Mesodermal cell (in vitro differentiated cells): ENCODE data around the gene TP73.

Experiments used
- H3K27ac ChIP-seq: 2 replicates; pipeline ENCODE4 v1.7.0; 2013; ENCODE audit warnings: mild to moderate bottlenecking, low read depth, low read length, moderate library complexity; ENCODE audit not compliant: severe bottlenecking
- H3K36me3 ChIP-seq: 2 replicates; pipeline ENCODE4 v1.7.1; 2013; ENCODE audit warnings: mild to moderate bottlenecking, low read length, moderate library complexity; ENCODE audit not compliant: control insufficient read depth, insufficient read depth
- H3K4me1 ChIP-seq: one replicate; pipeline ENCODE4 v1.7.1; 2013; ENCODE audit warnings: mild to moderate bottlenecking, low read length; ENCODE audit not compliant: insufficient read depth, control insufficient read depth, poor library complexity, severe bottlenecking
- H3K4me3 ChIP-seq: 2 replicates; pipeline ENCODE4 v1.7.0; 2013; ENCODE audit warnings: low read length, control low read depth, mild to moderate bottlenecking; ENCODE audit not compliant: insufficient read depth, poor library complexity, severe bottlenecking; ENCODE audit errors: extremely low read depth
- H3K9me3 ChIP-seq: 2 replicates; pipeline ENCODE4 v1.7.1; 2013; ENCODE audit warnings: mild to moderate bottlenecking, low read length, moderate library complexity; ENCODE audit not compliant: control insufficient read depth
- WGBS, 2 experiments: methylation state at CpG; one replicate each; pipeline ENCODE4 v1.1.5; 2013; ENCODE audit warnings: missing lambda C conversion rate in 2 of 2; ENCODE audit not compliant: insufficient coverage in 2 of 2; 5-methylcytosine and 5-hydroxymethylcytosine counted together

Gene TP73

DNA sequence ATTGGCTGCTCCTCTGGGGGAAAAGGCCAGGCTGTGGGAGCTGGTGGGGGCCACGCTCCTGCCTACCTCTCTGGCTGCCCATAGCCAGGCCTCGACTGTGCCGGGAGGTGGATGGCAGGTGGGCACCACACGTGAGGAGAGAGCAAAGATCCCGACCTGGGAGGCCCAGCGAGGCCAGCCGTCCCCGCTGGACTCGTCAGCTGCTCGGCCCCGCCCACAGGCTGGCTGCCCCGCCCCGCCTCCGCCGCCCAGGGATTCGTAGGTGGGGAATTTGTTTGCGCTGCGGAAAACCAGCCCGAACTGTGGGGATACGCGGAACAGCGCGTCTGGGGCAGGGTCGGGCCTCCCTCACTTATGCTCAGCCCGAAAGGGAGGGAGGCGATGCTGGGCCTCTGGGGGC is 31.7 kb downstream of the TP73 start:
- Histone ChIP-seq H3K4me3 (no peak overlapping the region), H3K27ac (no peak overlapping the region), H3K9me3 (no peaks in the 10 kb centered on the region), H3K4me1 (peaks cover 12% of the 10 kb centered on the region), H3K36me3 (no peaks in the 10 kb centered on the region)
- whole genome bisulfite sequencing, 2 experiments: 9 to 21% methylated on average over 5 to 20 of the region's 26 CpGs

GRCh38 chr1:3685222-3685621 is 32.9 kb downstream of the TP73 start:
- 87 to 94% methylated on average over 14 of the region's 14 CpGs for WGBS, 2 experiments

GRCh38 chr1:3685906-3686305 is 33.6 kb downstream of the TP73 start:
- H3K9me3 ChIP-seq: no peaks in the 10 kb centered on the region
- 88 to 90% methylated on average over 19 of the region's 19 CpGs for WGBS, 2 experiments

More at GRCh38 chr1:3685222-3685621, 32.9 kb downstream of the TP73 start:
- Histone ChIP-seq H3K36me3 (no peaks in the 10 kb centered on the region), H3K4me1 (peaks cover 15% of the 10 kb centered on the region), H3K4me3 (no peak overlapping the region), H3K27ac (no peak overlapping the region), H3K9me3 (no peaks in the 10 kb centered on the region)

GRCh38 chr1:3687504-3687903 is 35.2 kb downstream of the TP73 start:
- Histone ChIP-seq H3K4me1 (peaks cover 15% of the 10 kb centered on the region), H3K9me3 (no peaks in the 10 kb centered on the region), H3K36me3 (no peaks in the 10 kb centered on the region), H3K27ac (no peak overlapping the region), H3K4me3 (no peak overlapping the region)
- WGBS, 2 experiments: 89 to 96% methylated on average over 4 to 9 of the region's 12 CpGs

More at GRCh38 chr1:3685906-3686305, 33.6 kb downstream of the TP73 start:
- no peaks in the 10 kb centered on the region for H3K36me3 ChIP-seq
- H3K4me3 ChIP-seq: no peak overlapping the region
- H3K4me1 ChIP-seq: peaks cover 15% of the 10 kb centered on the region
- H3K27ac ChIP-seq: no peak overlapping the region

GRCh38 chr1:3688356-3689137 is 36.2 kb downstream of the TP73 start:
- WGBS, 2 experiments: 50 to 61% methylated on average over 20 to 28 of the region's 29 CpGs
- Histone ChIP-seq H3K4me3 (no peak overlapping the region), H3K4me1 (peaks cover 15% of the 10 kb centered on the region), H3K36me3 (no peaks in the 10 kb centered on the region), H3K9me3 (no peaks in the 10 kb centered on the region), H3K27ac (no peak overlapping the region)

GRCh38 chr1:3689138-3689750 is 36.9 kb downstream of the TP73 start:
- Histone ChIP-seq H3K9me3 (no peaks in the 10 kb centered on the region), H3K4me3 (no peak overlapping the region), H3K27ac (no peak overlapping the region), H3K4me1 (peaks cover 15% of the 10 kb centered on the region), H3K36me3 (no peaks in the 10 kb centered on the region)
- 53 to 70% methylated on average over 13 of the region's 19 CpGs for WGBS, 2 experiments

- no peak overlapping the region for H3K4me3 ChIP-seq
- peaks cover 15% of the 10 kb centered on the region for H3K4me1 ChIP-seq
- H3K9me3 ChIP-seq: no peaks in the 10 kb centered on the region
- no peak overlapping the region for H3K27ac ChIP-seq
- H3K36me3 ChIP-seq: no peaks in the 10 kb centered on the region
- WGBS, 2 experiments: 93 to 95% methylated on average over 41 to 49 of the region's 50 CpGs
Observed at GRCh38 chr1:3690282-3691065, 38.2 kb downstream of the TP73 start.

DNA sequence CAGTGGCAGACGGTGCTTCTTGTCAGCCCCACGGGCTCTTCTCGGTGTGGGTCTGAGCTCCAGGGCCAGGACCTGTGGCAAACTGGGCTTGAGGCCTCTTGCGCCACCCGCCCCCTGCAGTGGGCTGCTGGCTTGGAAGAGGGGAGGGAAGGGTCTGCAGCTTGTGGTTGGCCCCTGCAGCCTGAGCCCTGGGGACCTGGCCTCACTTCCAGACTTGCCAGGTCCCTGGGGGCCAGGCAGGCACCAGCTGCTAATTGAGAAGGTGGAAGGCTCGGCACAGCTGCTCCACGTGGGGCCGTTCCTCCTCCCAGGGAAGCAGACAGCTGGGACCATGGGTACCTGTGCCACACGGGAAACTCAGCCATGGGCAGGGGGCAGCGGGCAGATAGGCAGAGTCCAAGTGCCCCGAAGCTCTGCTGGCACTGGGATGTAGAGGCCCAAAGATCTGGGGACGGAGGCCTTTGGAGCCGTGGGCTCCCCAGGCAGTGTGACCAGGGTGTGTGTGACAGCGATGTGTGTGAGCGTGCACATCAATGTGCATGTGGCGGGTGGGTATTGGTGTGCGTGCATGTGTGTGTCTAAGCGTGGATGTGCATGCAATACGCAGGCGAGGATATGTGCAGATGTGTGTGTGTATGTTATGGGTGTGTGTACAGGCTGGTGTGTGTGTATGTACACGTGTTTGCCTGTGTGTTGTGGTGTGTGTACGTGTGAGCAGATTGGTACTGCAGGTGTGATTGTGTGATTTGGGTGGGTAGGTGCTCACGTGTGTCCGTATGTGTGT is 39.3 kb downstream of the TP73 start:
- WGBS, 2 experiments: 85 to 90% methylated on average over 24 of the region's 24 CpGs
- no peaks in the 10 kb centered on the region for H3K36me3 ChIP-seq
- H3K4me3 ChIP-seq: no peak overlapping the region
- no peaks in the 10 kb centered on the region for H3K9me3 ChIP-seq
- H3K27ac ChIP-seq: no peak overlapping the region
- H3K4me1 ChIP-seq: peaks cover 15% of the 10 kb centered on the region

- Histone ChIP-seq H3K36me3 (no peaks in the 10 kb centered on the region), H3K4me1 (peaks cover 15% of the 10 kb centered on the region), H3K4me3 (no peak overlapping the region), H3K9me3 (no peaks in the 10 kb centered on the region), H3K27ac (no peak overlapping the region)
- 88 to 90% methylated on average over 11 to 12 of the region's 13 CpGs for WGBS, 2 experiments
Observed at GRCh38 chr1:3692598-3692997, 40.3 kb downstream of the TP73 start.

GRCh38 chr1:3693321-3693720 is 41.0 kb downstream of the TP73 start:
- no peak overlapping the region for H3K4me3 ChIP-seq
- no peak overlapping the region for H3K27ac ChIP-seq
- H3K4me1 ChIP-seq: peaks cover 9% of the 10 kb centered on the region
- no peaks in the 10 kb centered on the region for H3K9me3 ChIP-seq
- no peaks in the 10 kb centered on the region for H3K36me3 ChIP-seq
- WGBS, 2 experiments: 94 to 98% methylated on average over 9 of the region's 11 CpGs
